ENCODE data around the gene CSNK1D. TPM values are rescaled to one million over a fixed set of nuclear protein-coding genes. Genes with fewer than 3 reads are reported as not detected.

The CSNK1D gene
- total RNA-seq, 2 donors from 2014 or later, result 166 to 170 TPM

- ATAC-seq (replicated peaks in 1 of 2) (peak in 1 of 2 donors; percentile 4), DNase-seq (peak; percentile 52 to 67)
- no peaks in the 10 kb centered on the region for H3K27me3 Mint-ChIP-seq (ENCODE audit: low read depth)
- H3K4me1 Mint-ChIP-seq (ENCODE audit: low read depth), result peaks cover 90% of the 10 kb centered on the region
- H3K4me3 Mint-ChIP-seq, result peak overlapping the region; percentile 98 to 99
- peaks cover 4 to 6% of the 10 kb centered on the region in 2 donors for H3K9me3 Mint-ChIP-seq
- H3K36me3 Mint-ChIP-seq (ENCODE audit: insufficient read depth in 2 of 2), result peaks cover 11 to 16% of the 10 kb centered on the region in 2 donors
- H3K27ac Mint-ChIP-seq, result peak overlapping the region; percentile 92
Observed at GRCh38 chr17:82302991-82303943, 29.8 kb upstream of the CSNK1D start.

- DNase-seq (no peak), ATAC-seq (replicated peaks in 1 of 2) (no peak)
- H3K4me1 Mint-ChIP-seq (ENCODE audit: low read depth), result peaks cover 91% of the 10 kb centered on the region
- peaks cover 8 to 11% of the 10 kb centered on the region in 2 donors for H3K36me3 Mint-ChIP-seq (ENCODE audit: insufficient read depth in 2 of 2)
- H3K4me3 Mint-ChIP-seq, result peak overlapping the region; percentile 98 to 99
- peaks cover 4% of the 10 kb centered on the region in 2 donors for H3K9me3 Mint-ChIP-seq
- peak overlapping the region; percentile 98 for H3K27ac Mint-ChIP-seq
- H3K27me3 Mint-ChIP-seq (ENCODE audit: low read depth), result no peaks in the 10 kb centered on the region
Observed at GRCh38 chr17:82302568-82302963, 29.1 kb upstream of the CSNK1D start.

GRCh38 chr17:82301916-82302567, 28.5 kb upstream of the CSNK1D start:
- DNase-seq (peak; percentile 83 to 88), ATAC-seq (replicated peaks in 1 of 2) (peak in 1 of 2 donors; percentile 13)
- Mint-ChIP-seq H3K36me3 (ENCODE audit: insufficient read depth in 2 of 2) (peaks cover 8 to 11% of the 10 kb centered on the region in 2 donors), H3K27ac (peak overlapping the region; percentile 98), H3K4me3 (peak overlapping the region; percentile 98 to 99), H3K9me3 (peaks cover 4% of the 10 kb centered on the region in 2 donors), H3K27me3 (ENCODE audit: low read depth) (no peaks in the 10 kb centered on the region), H3K4me1 (ENCODE audit: low read depth) (peaks cover 94% of the 10 kb centered on the region)

GRCh38 chr17:82301300-82301915, 27.9 kb upstream of the CSNK1D start:
- H3K36me3 Mint-ChIP-seq (ENCODE audit: insufficient read depth in 2 of 2), result peaks cover 4 to 7% of the 10 kb centered on the region in 2 donors
- H3K27ac Mint-ChIP-seq, result peak overlapping the region; percentile 90
- ATAC-seq (replicated peaks in 1 of 2), result no peak
- H3K27me3 Mint-ChIP-seq (ENCODE audit: low read depth), result no peaks in the 10 kb centered on the region
- no peaks in the 10 kb centered on the region for H3K9me3 Mint-ChIP-seq
- peaks cover 94% of the 10 kb centered on the region for H3K4me1 Mint-ChIP-seq (ENCODE audit: low read depth)
- DNase-seq, result peak in 1 of 2 donors; percentile 50
- H3K4me3 Mint-ChIP-seq, result peak overlapping the region; percentile 98 to 99

GRCh38 chr17:82300707-82301270, 27.3 kb upstream of the CSNK1D start:
- peak overlapping the region; percentile 90 for H3K27ac Mint-ChIP-seq
- ATAC-seq (replicated peaks in 1 of 2), result no peak
- peak overlapping the region; percentile 98 to 99 for H3K4me3 Mint-ChIP-seq
- no peaks in the 10 kb centered on the region for H3K9me3 Mint-ChIP-seq
- peaks cover 4 to 7% of the 10 kb centered on the region in 2 donors for H3K36me3 Mint-ChIP-seq (ENCODE audit: insufficient read depth in 2 of 2)
- H3K27me3 Mint-ChIP-seq (ENCODE audit: low read depth), result no peaks in the 10 kb centered on the region
- peaks cover 94% of the 10 kb centered on the region for H3K4me1 Mint-ChIP-seq (ENCODE audit: low read depth)
- DNase-seq, result peak; percentile 76 to 87

GRCh38 chr17:82300228-82300627, 26.7 kb upstream of the CSNK1D start:
- H3K27me3 Mint-ChIP-seq (ENCODE audit: low read depth), result no peaks in the 10 kb centered on the region
- H3K36me3 Mint-ChIP-seq (ENCODE audit: insufficient read depth in 2 of 2), result peaks cover 4 to 5% of the 10 kb centered on the region in 2 donors
- no peaks in the 10 kb centered on the region for H3K9me3 Mint-ChIP-seq
- DNase-seq (no peak), ATAC-seq (replicated peaks in 1 of 2) (no peak)
- H3K4me1 Mint-ChIP-seq (ENCODE audit: low read depth), result peaks cover 94% of the 10 kb centered on the region
- peak overlapping the region; percentile 90 for H3K27ac Mint-ChIP-seq
- peak overlapping the region; percentile 98 to 99 for H3K4me3 Mint-ChIP-seq

GRCh38 chr17:82299452-82299851, 26.0 kb upstream of the CSNK1D start:
- ATAC-seq (replicated peaks in 1 of 2) (peak; percentile 22 to 24), DNase-seq (peak; percentile 76 to 77)
- no peaks in the 10 kb centered on the region for H3K9me3 Mint-ChIP-seq
- H3K27ac Mint-ChIP-seq, result peak overlapping the region; percentile 90
- H3K4me1 Mint-ChIP-seq (ENCODE audit: low read depth), result peaks cover 94% of the 10 kb centered on the region
- no peaks in the 10 kb centered on the region for H3K27me3 Mint-ChIP-seq (ENCODE audit: low read depth)
- H3K4me3 Mint-ChIP-seq, result peak overlapping the region; percentile 98 to 99
- peaks cover 5 to 8% of the 10 kb centered on the region in 2 donors for H3K36me3 Mint-ChIP-seq (ENCODE audit: insufficient read depth in 2 of 2)

GRCh38 chr17:82298538-82299421, 25.3 kb upstream of the CSNK1D start:
- DNase-seq, result peak; percentile 32 to 39
- peak overlapping the region; percentile 98 to 99 for H3K4me3 Mint-ChIP-seq
- no peak for ATAC-seq (replicated peaks in 1 of 2)

GRCh38 chr17:82297714-82298537, 24.4 kb upstream of the CSNK1D start:
- H3K4me3 Mint-ChIP-seq, result peak overlapping the region; percentile 98 to 99
- H3K27me3 Mint-ChIP-seq (ENCODE audit: low read depth), result no peaks in the 10 kb centered on the region
- ATAC-seq (replicated peaks in 1 of 2) (peak; percentile 65 to 68), DNase-seq (peak; percentile 92 to 95)
- no peaks in the 10 kb centered on the region for H3K9me3 Mint-ChIP-seq
- H3K36me3 Mint-ChIP-seq (ENCODE audit: insufficient read depth in 2 of 2), result peaks cover 6 to 8% of the 10 kb centered on the region in 2 donors
- peaks cover 90% of the 10 kb centered on the region for H3K4me1 Mint-ChIP-seq (ENCODE audit: low read depth)
- H3K27ac Mint-ChIP-seq, result peak overlapping the region; percentile 90

More at GRCh38 chr17:82298538-82299421, 25.3 kb upstream of the CSNK1D start:
- Mint-ChIP-seq H3K27me3 (ENCODE audit: low read depth) (no peaks in the 10 kb centered on the region), H3K4me1 (ENCODE audit: low read depth) (peaks cover 96% of the 10 kb centered on the region), H3K9me3 (no peaks in the 10 kb centered on the region), H3K27ac (peak overlapping the region; percentile 90), H3K36me3 (ENCODE audit: insufficient read depth in 2 of 2) (peaks cover 5 to 8% of the 10 kb centered on the region in 2 donors)

GRCh38 chr17:82297280-82297713, 23.8 kb upstream of the CSNK1D start:
- H3K4me1 Mint-ChIP-seq (ENCODE audit: low read depth), result peaks cover 88% of the 10 kb centered on the region
- peak overlapping the region; percentile 90 for H3K27ac Mint-ChIP-seq
- no peaks in the 10 kb centered on the region for H3K9me3 Mint-ChIP-seq
- H3K27me3 Mint-ChIP-seq (ENCODE audit: low read depth), result no peaks in the 10 kb centered on the region
- peak; percentile 94 to 96 for DNase-seq
- ATAC-seq (replicated peaks in 1 of 2), result peak; percentile 41 to 45
- peaks cover 6 to 8% of the 10 kb centered on the region in 2 donors for H3K36me3 Mint-ChIP-seq (ENCODE audit: insufficient read depth in 2 of 2)
- H3K4me3 Mint-ChIP-seq, result peak overlapping the region; percentile 98 to 99

Data from activated T-cell treated with anti-CD3 and anti-CD28 coated beads, Interleukin-2, amount 50 U/mL, for 72 hours (primary cell).